Endothelial cell of umbilical vein (primary cell): ENCODE measurements around the gene C12orf43. TPM values are rescaled to one million over a fixed set of nuclear protein-coding genes. Genes with fewer than 3 reads are reported as not detected.

ENCODE experiments used
- BruUV-seq: library from RNA; stranded (reverse); fragments of 400-500 nt; replicated peaks from 2 replicates; lab custom pipeline; 2021; lab: Mats Ljungman, UMichigan
- CTCF ChIA-PET: fragments of 300-600, 350-600 bp; sonication (Branson Sonifier 250); formaldehyde crosslinking; loops from one replicate; lab custom pipeline; 2021; ENCODE audit warnings: antibody characterized with exemption, inconsistent platforms; lab: Charles Lee
- POLR2A ChIA-PET: fragments of 300-600, 350-600 bp; sonication (Branson Sonifier 250); formaldehyde crosslinking; loops from one replicate; lab custom pipeline; 2021; ENCODE audit warnings: antibody characterized with exemption, inconsistent platforms; lab: Charles Lee
- DNase-seq: peaks from one replicate; pipeline ENCODE4 v3.0.0-alpha.2; 2011; ENCODE audit warnings: low read depth, low spot score
- FAIRE-seq: peaks from 2 replicates; lab custom pipeline; 2011; peaks lifted over from hg19 to GRCh38; lab: Jason Lieb, UNC
- H2AFZ ChIP-seq: 2 replicates; pipeline ENCODE4 v1.6.0; 2012; ENCODE audit warnings: low read depth, low read length, control low read depth, inconsistent platforms
- H3K27ac ChIP-seq: 2 replicates; pipeline ENCODE4 v1.5.1; 2011; ENCODE audit warnings: low read depth, mild to moderate bottlenecking, control low read depth, low read length, moderate library complexity; ENCODE audit not compliant: insufficient read depth
- H3K27me3 ChIP-seq, 2 experiments: 2 replicates each; pipeline versions ENCODE4 v1.6.0 to v1.6.1; 2011; ENCODE audit warnings: low read length in 2 of 2, mixed read lengths in 1 of 2; ENCODE audit not compliant: control insufficient read depth in 2 of 2, insufficient read depth in 2 of 2
- H3K36me3 ChIP-seq, 2 experiments: 2 replicates in 1 of 2; 3 replicates in 1 of 2; pipeline ENCODE4 v1.5.1; 2011; ENCODE audit warnings: low read length in 2 of 2, mild to moderate bottlenecking in 1 of 2, moderate library complexity in 1 of 2; ENCODE audit not compliant: control insufficient read depth in 2 of 2, insufficient read depth in 2 of 2; ENCODE audit errors: extremely low read depth in 1 of 2
- H3K4me1 ChIP-seq: 3 replicates; pipeline ENCODE4 v1.5.1; 2011; ENCODE audit warnings: mild to moderate bottlenecking, low read length; ENCODE audit not compliant: control insufficient read depth, insufficient read depth; ENCODE audit errors: extremely low read depth
- H3K4me2 ChIP-seq: 2 replicates; pipeline ENCODE4 v1.6.1; 2011; ENCODE audit warnings: low read length, control low read depth, mixed read lengths; ENCODE audit not compliant: insufficient read depth
- H3K4me3 ChIP-seq, 3 experiments: fragments of 200-600 bp in 1 of 3; sonication (generic), shearing (Covaris generic) in 1 of 3; replicated peaks in 1 of 3; 2 replicates each; pipeline ENCODE4 v1.5.1; 2011 to 2016; ENCODE audit warnings: control low read depth in 3 of 3, low read length in 3 of 3, mild to moderate bottlenecking in 2 of 3, inconsistent platforms in 1 of 3, low read depth in 1 of 3, moderate library complexity in 1 of 3; ENCODE audit not compliant: insufficient read depth in 1 of 3
- H3K79me2 ChIP-seq: 2 replicates; pipeline ENCODE4 v1.6.0; 2012; ENCODE audit warnings: low read length, inconsistent platforms; ENCODE audit not compliant: control insufficient read depth, insufficient read depth
- H3K9ac ChIP-seq: replicated peaks from 2 replicates; pipeline ENCODE3; 2011; ENCODE audit warnings: low read length, control low read depth; ENCODE audit not compliant: insufficient read depth; ENCODE audit errors: extremely low read depth
- H3K9me1 ChIP-seq: replicated peaks from 3 replicates; pipeline ENCODE4 v1.6.0; 2011; ENCODE audit warnings: mild to moderate bottlenecking, low read length; ENCODE audit not compliant: control insufficient read depth, insufficient read depth; ENCODE audit errors: extremely low read depth
- H3K9me3 ChIP-seq: replicated peaks from 2 replicates; pipeline ENCODE4 v1.5.1; 2012; ENCODE audit warnings: low read length, inconsistent platforms; ENCODE audit not compliant: control insufficient read depth, insufficient read depth
- H4K20me1 ChIP-seq: replicated peaks from 2 replicates; pipeline ENCODE3; 2011; ENCODE audit warnings: mild to moderate bottlenecking, low read length; ENCODE audit not compliant: control insufficient read depth, insufficient read depth; ENCODE audit errors: extremely low read depth
- CTCF ChIP-seq, 2 donors: IDR thresholded peaks; 1 replicate in 1 of 2; 2 replicates in 1 of 2; pipeline ENCODE4 v1.5.1; 2011; ENCODE audit warnings: low read length in 2 of 2, mild to moderate bottlenecking in 2 of 2, moderate library complexity in 2 of 2, control low read depth in 1 of 2, inconsistent platforms in 1 of 2, low read depth in 1 of 2; ENCODE audit not compliant: insufficient read depth in 1 of 2; ENCODE audit errors: extremely low read depth in 1 of 2
- EZH2 ChIP-seq: IDR thresholded peaks from 2 replicates; pipeline ENCODE4 v1.6.1; 2012; ENCODE audit warnings: borderline replicate concordance, low read depth, mild to moderate bottlenecking, moderate library complexity, low read length, inconsistent platforms; ENCODE audit not compliant: severe bottlenecking
- FOS ChIP-seq: IDR thresholded peaks from 2 replicates; pipeline ENCODE4 v1.6.1; 2011; ENCODE audit warnings: mild to moderate bottlenecking, low read length, moderate library complexity, borderline replicate concordance; ENCODE audit not compliant: insufficient read depth
- GATA2 ChIP-seq: IDR thresholded peaks from 2 replicates; pipeline ENCODE4 v1.7.0; 2011; ENCODE audit warnings: low read depth, mild to moderate bottlenecking, moderate library complexity, mixed read lengths, low read length; ENCODE audit not compliant: insufficient read length, insufficient read depth
- JUN ChIP-seq: IDR thresholded peaks from 2 replicates; pipeline ENCODE4 v1.6.1; 2011; ENCODE audit warnings: borderline replicate concordance, low read depth; ENCODE audit not compliant: insufficient read length, insufficient read depth
- MYC ChIP-seq: IDR thresholded peaks from one replicate; pipeline ENCODE4 v1.6.1; 2011; ENCODE audit warnings: mild to moderate bottlenecking, low read depth, low read length
- POLR2A ChIP-seq: IDR thresholded peaks from 2 replicates; pipeline ENCODE4 v1.6.1; 2012; ENCODE audit warnings: low read depth, mild to moderate bottlenecking, control low read depth, low read length
- POLR2AphosphoS5 ChIP-seq: IDR thresholded peaks from 2 replicates; pipeline ENCODE4 v1.6.1; 2012; ENCODE audit warnings: low read depth, mild to moderate bottlenecking, control low read depth, low read length, moderate library complexity; ENCODE audit not compliant: insufficient read depth
- dilution Hi-C: fragments of 300-500 bp; cut with MboI; formaldehyde crosslinking; loops from one replicate; pipeline ENCODE4 v1.15.0; 2019; ENCODE audit warnings: low sequenced_read_pairs; ENCODE audit not compliant: extremely low pct_ligation_motif_present
- intact Hi-C: fragments of 100-400 bp; cut with micrococcal nuclease; formaldehyde crosslinking; loops from one replicate; pipeline ENCODE4 v1.10.0; 2022
- polyA plus RNA-seq, 4 experiments: library from polyadenylated mRNA; depleted of rRNA in 3 of 4; stranded (reverse) in 3 of 4; unstranded in 1 of 4; fragments of >200 nt; gene quantifications; 2 replicates each; pipeline versions ENCODE4 v1.2.1 to v1.2.3, GENCODE V29; 2011 to 2012; ENCODE audit warnings: missing spikeins in 1 of 4
- total RNA-seq: library from RNA; stranded (reverse); gene quantifications from 2 replicates; pipeline ENCODE4 v1.2.3, GENCODE V29; 2021
- TF ChIP-seq, protein P1 (sequence below): IDR thresholded peaks from 2 replicates; pipeline ENCODE4 v1.6.1; 2011; ENCODE audit not compliant: insufficient read depth, insufficient read length

The C12orf43 gene
- total and polyA plus RNA-seq, 2 donors (not counting 3 experiments of a cell fraction or from before 2014, with no cell fraction given) = 12.3 to 24.7 TPM

DNA sequence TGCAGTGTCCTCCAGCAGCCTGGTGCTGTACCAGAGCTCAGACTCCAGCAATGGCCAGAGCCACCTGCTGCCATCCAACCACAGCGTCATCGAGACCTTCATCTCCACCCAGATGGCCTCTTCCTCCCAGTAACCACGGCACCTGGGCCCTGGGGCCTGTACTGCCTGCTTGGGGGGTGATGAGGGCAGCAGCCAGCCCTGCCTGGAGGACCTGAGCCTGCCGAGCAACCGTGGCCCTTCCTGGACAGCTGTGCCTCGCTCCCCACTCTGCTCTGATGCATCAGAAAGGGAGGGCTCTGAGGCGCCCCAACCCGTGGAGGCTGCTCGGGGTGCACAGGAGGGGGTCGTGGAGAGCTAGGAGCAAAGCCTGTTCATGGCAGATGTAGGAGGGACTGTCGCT lies 15.2 kb downstream of the C12orf43 start:
- Histone ChIP-seq H3K27ac (no peak overlapping the region), H3K36me3 (peaks cover 3 to 15% of the 10 kb centered on the region in 2 experiments), H3K27me3 (no peaks in the 10 kb centered on the region), H3K4me2 (no peak overlapping the region), H3K79me2 (no peaks in the 10 kb centered on the region), H3K9me1 (no peaks in the 10 kb centered on the region), H3K9ac (no peak overlapping the region), H3K4me3 (no peak overlapping the region), H3K9me3 (no peaks in the 10 kb centered on the region), H3K4me1 (no peaks in the 10 kb centered on the region), H2AFZ (no peak overlapping the region), H4K20me1 (no peaks in the 10 kb centered on the region)
- TF ChIP-seq CTCF (IDR thresholded peaks at IDR 0.05; ENCODE audit: extremely low read depth in 1 of 2, insufficient read depth in 1 of 2, low read depth in 1 of 2, low read length in 2 of 2) = no peak
- no peak for TF ChIP-seq JUN
- TF ChIP-seq EZH2 = no peak
- no peak for TF ChIP-seq POLR2A
- TF ChIP-seq FOS = no peak
- TF ChIP-seq GATA2 = no peak
- no peak for TF ChIP-seq POLR2AphosphoS5
- TF ChIP-seq, protein P1, sequence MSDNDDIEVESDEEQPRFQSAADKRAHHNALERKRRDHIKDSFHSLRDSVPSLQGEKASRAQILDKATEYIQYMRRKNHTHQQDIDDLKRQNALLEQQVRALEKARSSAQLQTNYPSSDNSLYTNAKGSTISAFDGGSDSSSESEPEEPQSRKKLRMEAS = no peak
- no peak for TF ChIP-seq MYC
- ChIA-PET CTCF (interaction anchor here (0.9 to 1.3 kb wide), 4 partner anchors 8 to 144 kb away, joined by 3 to 5 read pairs (median 4); no protein-coding TSS in a partner anchor), POLR2A (no interaction called here)
- FAIRE-seq (no peak), DNase-seq (no peak)
- dilution Hi-C loops = no loop called here
- intact Hi-C loops = no loop called here
- BruUV-seq = no TSS peak
